NT2/D1 (cell line): ENCODE measurements around the gene SLC9A7.

Experiments used
- DNase-seq: peaks from one replicate; pipeline ENCODE4 v3.0.0-alpha.2; 2011; ENCODE audit warnings: low read depth, low spot score
- H3K27me3 ChIP-seq: 2 replicates; pipeline ENCODE4 v1.6.0; 2011; ENCODE audit warnings: mild to moderate bottlenecking; ENCODE audit not compliant: insufficient read length, insufficient read depth
- H3K36me3 ChIP-seq: 2 replicates; pipeline ENCODE4 v1.6.1; 2011; ENCODE audit warnings: mild to moderate bottlenecking, low read length, mixed read lengths; ENCODE audit not compliant: insufficient read depth, insufficient read length
- H3K4me1 ChIP-seq: 2 replicates; pipeline ENCODE4 v1.5.1; 2011; ENCODE audit not compliant: insufficient read depth, insufficient read length
- H3K4me3 ChIP-seq: 2 replicates; pipeline ENCODE4 v1.5.1; 2011; ENCODE audit warnings: low read depth; ENCODE audit not compliant: insufficient read length
- H3K9ac ChIP-seq: 2 replicates; pipeline ENCODE4 v1.6.0; 2011; ENCODE audit warnings: low read depth; ENCODE audit not compliant: insufficient read length
- H3K9me3 ChIP-seq: 2 replicates; pipeline ENCODE4 v1.5.1; 2011; ENCODE audit warnings: mild to moderate bottlenecking, low read length; ENCODE audit not compliant: insufficient read depth
- SUZ12 ChIP-seq: IDR thresholded peaks from 2 replicates; pipeline ENCODE4 v1.6.1; 2011; ENCODE audit not compliant: insufficient read length, insufficient read depth; ENCODE audit errors: extremely low read depth
- YY1 ChIP-seq: IDR thresholded peaks from 2 replicates; pipeline ENCODE4 v1.6.1; 2011; ENCODE audit not compliant: insufficient read length, insufficient read depth
- ZNF274 ChIP-seq: IDR thresholded peaks from 2 replicates; pipeline ENCODE4 v1.6.1; 2011; ENCODE audit warnings: mild to moderate bottlenecking, low read depth, low read length

SLC9A7 gene

GRCh38 chrX:46666831-46667230 lies 92.1 kb downstream of the SLC9A7 start:
- no peak for DNase-seq
- Histone ChIP-seq H3K36me3 (peaks cover 2% of the 10 kb centered on the region), H3K4me3 (no peak overlapping the region), H3K27me3 (no peaks in the 10 kb centered on the region), H3K9me3 (no peaks in the 10 kb centered on the region), H3K4me1 (no peaks in the 10 kb centered on the region), H3K9ac (no peak overlapping the region)
- TF ChIP-seq SUZ12 = no peak
- no peak for TF ChIP-seq ZNF274
- TF ChIP-seq YY1 = no peak

DNA sequence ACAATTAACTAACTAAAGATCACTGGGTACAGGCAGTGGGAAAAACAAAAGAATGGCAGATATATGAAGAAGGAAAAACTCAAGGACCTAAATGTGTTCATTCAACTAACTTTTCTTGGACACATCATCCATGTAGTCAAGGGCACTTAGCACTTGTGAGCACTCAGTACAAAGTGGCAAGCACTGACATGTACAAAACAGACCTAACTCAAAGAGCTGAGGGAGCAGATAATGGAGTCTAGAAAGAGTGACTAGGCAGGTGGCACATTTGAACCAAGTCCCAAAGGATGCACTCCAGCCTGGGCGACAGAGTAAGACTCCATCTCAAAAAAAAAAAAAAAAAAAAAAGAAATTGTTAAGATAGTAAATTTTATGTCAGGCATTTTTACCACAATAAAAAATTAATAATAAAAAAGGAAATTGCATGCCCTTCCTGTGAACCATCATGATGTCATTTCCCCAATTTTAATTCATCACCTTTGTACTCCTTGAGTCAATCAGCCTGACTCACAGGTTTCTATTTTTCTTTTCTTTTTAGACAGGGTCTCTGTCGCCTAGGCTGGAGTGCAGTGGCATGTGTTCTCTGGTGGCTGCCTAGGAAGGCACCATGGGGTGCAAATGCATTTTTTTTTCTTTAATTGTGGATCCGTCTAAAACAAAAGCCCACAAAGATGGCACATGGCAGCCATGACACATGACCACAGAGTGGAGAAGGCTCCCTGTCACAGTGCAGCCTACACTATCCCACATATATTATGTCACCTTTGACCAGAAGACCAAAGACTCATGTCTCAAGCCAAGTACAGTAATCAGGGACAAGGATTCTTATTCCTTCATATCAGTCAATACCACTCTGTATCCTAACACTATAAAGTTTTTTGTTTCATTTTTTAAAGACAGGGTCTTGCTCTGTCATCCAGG lies 93.4 kb downstream of the SLC9A7 start:
- Histone ChIP-seq H3K4me3 (no peak overlapping the region), H3K27me3 (no peaks in the 10 kb centered on the region), H3K4me1 (no peaks in the 10 kb centered on the region), H3K9ac (no peak overlapping the region), H3K9me3 (no peaks in the 10 kb centered on the region), H3K36me3 (peaks cover 5% of the 10 kb centered on the region)
- DNase-seq = no peak
- no peak for TF ChIP-seq ZNF274

DNA sequence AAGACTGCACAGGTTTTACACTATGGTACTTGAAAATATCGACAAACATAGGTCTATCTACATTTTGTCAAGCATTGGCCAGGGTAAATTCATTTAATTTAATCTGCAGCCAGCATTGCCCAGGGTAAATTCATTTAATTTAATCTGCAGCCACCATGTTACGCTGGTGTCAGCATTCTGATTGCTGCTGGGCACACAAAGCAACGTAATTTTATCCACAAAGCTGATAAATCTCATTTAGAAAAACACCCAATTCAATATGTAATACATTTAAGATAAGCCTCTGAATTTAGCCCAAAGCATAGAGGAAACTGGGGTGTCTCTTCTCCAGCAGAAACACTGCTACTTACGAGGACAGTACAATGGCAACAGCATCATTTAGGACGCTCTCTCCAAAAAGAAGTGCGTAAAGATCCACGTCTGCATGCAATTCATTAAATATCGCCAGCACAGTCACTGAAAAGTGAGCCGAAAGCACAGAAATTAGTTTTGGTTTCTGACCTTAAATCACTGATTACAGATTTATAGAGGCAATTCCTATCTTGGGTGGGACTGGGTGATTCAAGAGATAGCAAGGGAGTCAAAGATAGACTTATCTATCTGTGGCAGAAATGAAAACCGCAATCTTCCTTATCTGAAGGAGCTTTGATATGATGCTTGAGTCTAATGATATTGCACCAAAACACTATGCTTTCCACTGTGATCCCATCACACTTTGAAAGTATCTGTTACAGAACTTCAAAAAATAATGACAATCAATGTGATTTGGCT lies 96.5 kb downstream of the SLC9A7 start:
- Histone ChIP-seq H3K27me3 (no peaks in the 10 kb centered on the region), H3K4me1 (no peaks in the 10 kb centered on the region), H3K36me3 (peaks cover 3% of the 10 kb centered on the region), H3K4me3 (no peak overlapping the region), H3K9ac (no peak overlapping the region), H3K9me3 (no peaks in the 10 kb centered on the region)
- DNase-seq = no peak
- TF ChIP-seq ZNF274 (no peak), YY1 (no peak), SUZ12 (no peak)

DNA sequence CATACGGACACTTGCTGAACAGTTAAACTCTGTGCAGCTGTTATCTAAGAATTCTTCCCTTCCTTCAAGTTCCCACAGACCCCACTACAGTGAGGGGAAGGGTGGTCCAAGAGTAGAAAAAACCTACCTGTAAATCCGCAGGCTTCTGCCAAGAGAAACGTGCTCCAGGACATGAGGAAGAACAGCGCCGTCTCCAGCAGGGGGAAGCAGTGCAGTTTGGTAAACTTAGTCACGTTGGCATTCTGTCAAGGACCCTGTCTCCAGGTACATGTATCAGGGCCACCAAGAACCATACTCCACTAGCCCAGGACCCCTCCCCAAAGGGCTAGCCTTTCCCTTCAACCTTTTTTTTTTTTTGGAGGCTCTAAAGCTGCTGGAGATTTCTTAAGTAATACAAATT lies 105.4 kb downstream of the SLC9A7 start:
- H3K36me3 ChIP-seq = no peaks in the 10 kb centered on the region
- H3K4me3 ChIP-seq = no peak overlapping the region
- H3K4me1 ChIP-seq = peaks cover 2% of the 10 kb centered on the region
- no peak overlapping the region for H3K9ac ChIP-seq
- DNase-seq = no peak
- no peak for TF ChIP-seq ZNF274
- TF ChIP-seq SUZ12 = no peak
- peaks cover 11% of the 10 kb centered on the region; the same call in 1 of the 2 replicates for H3K9me3 ChIP-seq
- H3K27me3 ChIP-seq = no peaks in the 10 kb centered on the region

DNA sequence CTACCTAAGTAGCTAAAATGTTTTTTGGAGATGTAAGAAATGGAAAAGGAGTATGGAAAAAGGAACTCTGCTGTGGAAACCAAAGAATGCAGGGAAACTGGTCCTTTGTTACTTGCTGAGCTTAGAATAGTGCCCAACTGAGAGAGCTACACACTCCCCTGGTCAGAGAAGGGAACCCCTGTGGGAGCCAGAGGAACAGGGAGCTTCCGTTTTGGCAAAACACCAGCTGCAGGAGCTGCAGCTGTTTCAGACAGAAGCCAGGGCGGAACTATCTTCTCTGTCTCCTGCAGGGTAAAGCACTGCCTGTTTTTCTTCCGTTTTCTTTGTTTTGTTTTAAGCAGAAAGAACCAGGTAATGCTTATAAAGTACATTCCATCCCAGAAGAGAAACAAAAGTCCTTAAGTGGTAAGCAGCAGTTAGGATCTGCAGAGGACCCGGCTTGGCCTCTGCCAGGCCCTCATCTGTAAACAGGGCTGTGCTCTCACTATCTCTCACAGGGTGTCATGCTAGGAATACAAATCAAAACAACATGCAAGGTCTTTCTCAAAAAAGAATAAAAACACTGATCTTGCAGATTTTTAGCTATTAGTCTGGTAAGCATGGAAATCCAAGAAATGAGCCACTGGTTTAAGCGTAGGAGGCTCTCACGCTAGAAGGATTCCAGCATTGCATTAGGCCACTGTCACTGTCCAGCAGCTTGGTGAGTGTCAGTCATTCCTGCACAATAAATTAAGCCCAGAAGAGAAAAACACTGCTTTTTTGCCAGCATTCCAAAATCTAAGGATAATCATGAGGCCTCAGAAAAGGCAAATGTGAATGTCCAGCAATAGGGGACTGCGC lies 109.3 kb downstream of the SLC9A7 start:
- peaks cover 15% of the 10 kb centered on the region for H3K4me1 ChIP-seq
- DNase-seq = peak; percentile 80

DNA sequence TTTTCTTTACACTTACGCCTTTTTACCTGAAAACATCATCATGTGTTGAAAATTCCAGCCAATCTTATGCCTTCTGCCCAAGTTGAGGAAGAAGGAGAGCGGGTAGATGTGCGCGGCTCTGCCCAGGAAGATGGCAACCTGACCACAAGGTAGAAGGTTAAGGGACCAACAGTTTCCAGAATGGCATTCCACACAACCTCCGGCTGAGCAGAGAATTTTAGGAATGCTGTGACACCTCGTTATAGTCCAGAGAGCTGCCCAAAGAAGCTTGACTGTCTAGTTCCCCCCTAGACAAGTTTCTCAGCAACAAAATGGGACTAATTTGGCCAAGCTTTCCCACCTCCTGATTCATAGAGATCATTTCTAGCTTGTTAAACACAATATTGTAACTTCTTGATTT lies 110.3 kb downstream of the SLC9A7 start:
- peaks cover 14% of the 10 kb centered on the region for H3K36me3 ChIP-seq
- no peaks in the 10 kb centered on the region for H3K9me3 ChIP-seq
- H3K9ac ChIP-seq = no peak overlapping the region
- no peak overlapping the region for H3K4me3 ChIP-seq
- peaks cover 15% of the 10 kb centered on the region for H3K4me1 ChIP-seq
- DNase-seq = no peak
- TF ChIP-seq SUZ12 = no peak
- TF ChIP-seq ZNF274 = no peak
- TF ChIP-seq YY1 = no peak
- H3K27me3 ChIP-seq = no peaks in the 10 kb centered on the region

More for the DNA sequence above, 109.3 kb downstream of the SLC9A7 start:
- TF ChIP-seq YY1 (no peak), SUZ12 (no peak), ZNF274 (no peak)
- H3K4me3 ChIP-seq = no peak overlapping the region
- H3K36me3 ChIP-seq = peaks cover 14% of the 10 kb centered on the region
- peak overlapping the region; percentile 11 for H3K9ac ChIP-seq
- H3K9me3 ChIP-seq = peaks cover 4% of the 10 kb centered on the region; the same call in 1 of the 2 replicates
- H3K27me3 ChIP-seq = no peaks in the 10 kb centered on the region

GRCh38 chrX:46647251-46647650 lies 111.7 kb downstream of the SLC9A7 start:
- Histone ChIP-seq H3K27me3 (no peaks in the 10 kb centered on the region), H3K9me3 (no peaks in the 10 kb centered on the region), H3K4me3 (no peak overlapping the region), H3K9ac (peak overlapping the region; percentile 61), H3K36me3 (peaks cover 16% of the 10 kb centered on the region), H3K4me1 (peaks cover 15% of the 10 kb centered on the region)
- DNase-seq = no peak
- TF ChIP-seq ZNF274 (no peak), YY1 (no peak), SUZ12 (no peak)
